IPS-20b (cell line): ENCODE measurements around the gene CRTC1.

ENCODE experiments used
- H3K27ac ChIP-seq: one replicate; pipeline ENCODE4 v1.5.1; 2013; ENCODE audit warnings: low read length
- H3K27me3 ChIP-seq: 2 replicates; pipeline ENCODE4 v1.6.1; 2013; ENCODE audit warnings: mild to moderate bottlenecking, low read length, inconsistent platforms; ENCODE audit not compliant: insufficient read depth
- H3K36me3 ChIP-seq: 2 replicates; pipeline ENCODE4 v1.6.1; 2013; ENCODE audit warnings: low read depth, mild to moderate bottlenecking, inconsistent platforms, low read length, moderate library complexity; ENCODE audit not compliant: insufficient read depth
- H3K4me1 ChIP-seq: 2 replicates; pipeline ENCODE4 v1.6.1; 2013; ENCODE audit warnings: mild to moderate bottlenecking, control low read depth, inconsistent platforms, low read length, moderate library complexity; ENCODE audit not compliant: insufficient read depth
- H3K4me3 ChIP-seq: 2 replicates; pipeline ENCODE4 v1.5.1; 2013; ENCODE audit warnings: mild to moderate bottlenecking, low read length, inconsistent platforms
- H3K9ac ChIP-seq: 2 replicates; pipeline ENCODE4 v1.6.1; 2013; ENCODE audit warnings: low read depth, mild to moderate bottlenecking, inconsistent platforms, low read length, moderate library complexity
- H3K9me3 ChIP-seq: 2 replicates; pipeline ENCODE4 v1.6.1; 2013; ENCODE audit warnings: mild to moderate bottlenecking, low read depth, low read length, inconsistent platforms; ENCODE audit not compliant: insufficient read depth

The CRTC1 gene

DNA sequence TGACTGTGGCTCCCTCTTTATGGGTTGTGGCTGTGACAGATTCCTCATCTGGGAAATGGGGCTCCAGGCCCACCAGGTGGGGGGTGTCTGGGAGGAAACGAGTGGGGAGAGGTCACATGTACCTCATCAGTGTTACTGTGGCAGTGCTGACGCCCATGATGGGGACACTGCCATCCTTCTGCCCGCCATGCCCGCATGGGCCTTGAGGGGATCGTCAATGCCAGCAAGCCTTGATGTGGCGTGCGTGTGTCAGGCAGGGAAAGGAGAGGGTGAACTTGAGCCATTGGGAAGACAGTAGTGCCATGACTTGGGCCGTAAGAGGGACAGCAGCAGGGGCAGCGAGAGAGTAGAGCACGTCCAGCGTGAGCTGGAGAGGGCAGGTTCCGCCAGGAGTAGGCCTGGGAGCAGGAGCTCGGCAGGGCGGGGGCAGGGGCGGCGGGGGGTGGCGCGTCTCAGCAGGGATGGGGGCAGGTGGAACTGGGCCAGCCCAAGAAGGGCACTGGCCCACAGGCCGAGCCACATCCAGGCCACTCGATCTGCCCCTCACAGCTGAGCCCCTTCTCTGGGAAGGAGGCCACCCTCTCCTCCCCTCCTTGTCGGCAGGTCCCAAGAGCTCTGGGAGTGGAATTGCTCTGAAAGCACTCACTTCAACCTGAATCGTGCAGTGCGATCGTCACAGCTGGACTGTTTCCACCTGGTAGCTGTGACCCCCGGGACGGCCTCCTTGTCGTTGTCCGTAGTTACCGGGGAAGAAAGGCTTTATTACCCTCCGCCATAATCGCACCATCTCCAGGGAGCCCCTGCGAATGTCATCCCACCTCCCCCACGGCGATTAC lies 36.7 kb upstream of the CRTC1 start:
- Histone ChIP-seq H3K9me3 (no peaks in the 10 kb centered on the region), H3K9ac (no peak overlapping the region; the same call in 1 of the 2 replicates), H3K4me3 (no peak overlapping the region), H3K27ac (no peak overlapping the region), H3K4me1 (no peaks in the 10 kb centered on the region; the same call in 1 of the 2 replicates), H3K27me3 (no peaks in the 10 kb centered on the region), H3K36me3 (no peaks in the 10 kb centered on the region)

DNA sequence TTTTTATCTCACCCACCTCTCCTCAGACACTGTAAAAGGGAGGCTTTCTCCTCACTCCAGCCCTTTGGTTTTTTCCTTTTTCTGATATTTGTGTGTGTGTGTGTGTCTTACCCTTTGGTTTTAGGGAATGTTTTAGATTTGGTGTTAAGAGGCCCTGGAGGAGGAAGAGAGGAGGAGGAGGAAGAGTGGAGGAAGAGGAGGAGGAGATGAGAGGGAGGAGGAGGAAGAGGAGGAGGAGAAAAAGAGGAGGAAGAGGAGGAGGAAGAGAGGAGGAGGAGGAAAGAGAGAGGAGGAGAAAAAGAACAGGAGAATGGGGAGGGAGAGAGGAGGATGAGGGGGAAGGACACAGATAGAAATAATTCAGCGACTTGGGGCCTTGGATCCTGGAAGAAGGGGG lies 36.1 kb upstream of the CRTC1 start:
- Histone ChIP-seq H3K9me3 (no peaks in the 10 kb centered on the region), H3K27ac (no peak overlapping the region), H3K4me1 (no peaks in the 10 kb centered on the region; the same call in 1 of the 2 replicates), H3K9ac (no peak overlapping the region), H3K36me3 (no peaks in the 10 kb centered on the region), H3K27me3 (no peaks in the 10 kb centered on the region), H3K4me3 (no peak overlapping the region)

DNA sequence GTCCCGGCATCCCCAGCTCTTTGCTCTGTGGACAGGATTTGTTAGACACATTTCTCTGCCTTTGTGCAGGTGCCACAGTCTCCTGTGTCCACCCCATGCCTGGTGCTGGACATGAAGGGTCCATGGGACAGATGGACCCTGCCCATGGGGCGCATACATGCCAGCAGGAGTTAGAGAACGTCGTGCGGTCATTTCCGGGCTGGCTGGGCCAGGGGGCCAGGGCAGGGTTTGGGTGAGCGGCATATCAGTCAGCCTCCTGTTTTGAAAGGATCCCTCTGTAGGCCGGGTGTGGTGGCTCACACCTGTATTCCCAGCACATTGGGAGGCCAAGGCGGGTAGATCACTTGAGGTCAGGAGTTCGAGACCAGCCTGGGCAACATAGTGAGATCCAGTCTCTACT lies 35.7 kb upstream of the CRTC1 start:
- no peak overlapping the region for H3K9ac ChIP-seq
- H3K36me3 ChIP-seq = no peaks in the 10 kb centered on the region
- H3K4me3 ChIP-seq = no peak overlapping the region
- H3K4me1 ChIP-seq = no peaks in the 10 kb centered on the region; the same call in 1 of the 2 replicates
- no peaks in the 10 kb centered on the region for H3K9me3 ChIP-seq
- no peak overlapping the region for H3K27ac ChIP-seq
- H3K27me3 ChIP-seq = no peaks in the 10 kb centered on the region

DNA sequence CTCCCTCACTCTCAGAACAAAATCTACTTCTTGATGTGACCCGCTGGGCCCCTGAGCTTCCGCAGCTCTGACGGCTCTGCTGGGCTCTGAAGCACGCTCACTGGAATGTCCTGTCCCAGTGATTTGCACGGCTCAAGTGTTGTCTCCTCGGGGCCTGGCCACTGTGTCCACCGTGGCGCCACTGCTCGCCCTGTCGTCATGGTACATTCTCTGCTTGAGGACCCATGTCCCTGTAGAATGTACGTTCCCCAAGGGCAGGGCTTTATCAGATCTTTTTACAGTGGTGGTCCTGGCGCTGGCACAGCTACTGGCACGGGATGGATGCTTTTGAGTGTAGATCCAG lies 34.5 kb upstream of the CRTC1 start:
- H3K4me3 ChIP-seq = no peak overlapping the region
- no peak overlapping the region for H3K27ac ChIP-seq
- no peaks in the 10 kb centered on the region; the same call in 1 of the 2 replicates for H3K4me1 ChIP-seq
- no peaks in the 10 kb centered on the region for H3K9me3 ChIP-seq
- H3K36me3 ChIP-seq = no peaks in the 10 kb centered on the region
- no peak overlapping the region for H3K9ac ChIP-seq
- no peaks in the 10 kb centered on the region for H3K27me3 ChIP-seq

DNA sequence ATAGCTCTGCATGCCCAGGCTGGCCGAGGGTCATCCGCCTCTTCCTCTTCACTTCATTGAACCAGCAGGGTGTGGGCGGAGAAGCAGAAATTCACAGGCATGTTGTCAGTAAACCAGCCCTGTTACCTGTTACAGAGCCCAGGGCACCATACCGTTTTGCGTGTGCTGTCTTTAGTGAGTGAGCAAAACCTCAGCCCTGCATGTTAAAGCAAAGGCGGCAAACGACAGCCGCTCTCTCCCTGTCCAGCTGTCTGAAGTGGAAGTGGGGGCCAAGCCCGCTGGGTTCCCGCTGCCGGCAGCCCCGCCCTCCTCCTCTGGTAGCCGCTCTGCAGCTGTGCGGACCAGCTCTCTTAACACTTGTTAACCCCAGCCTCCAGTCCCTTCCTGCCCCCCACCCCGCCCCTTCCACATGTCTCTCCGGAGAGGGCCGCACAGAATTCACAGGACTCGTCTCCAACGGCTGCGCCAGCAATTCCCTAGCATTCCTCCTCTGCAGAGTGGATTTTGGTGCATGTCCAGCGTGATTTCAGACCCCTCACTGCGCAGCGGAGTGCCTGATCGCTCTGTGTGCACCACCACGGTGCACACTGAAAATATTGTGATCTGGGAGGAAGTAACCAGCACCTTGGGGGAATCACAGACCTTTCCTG lies 34.0 kb upstream of the CRTC1 start:
- H3K4me1 ChIP-seq = no peaks in the 10 kb centered on the region; the same call in 1 of the 2 replicates
- no peak overlapping the region for H3K4me3 ChIP-seq
- H3K9me3 ChIP-seq = no peaks in the 10 kb centered on the region
- H3K9ac ChIP-seq = no peak overlapping the region
- H3K36me3 ChIP-seq = no peaks in the 10 kb centered on the region
- H3K27ac ChIP-seq = no peak overlapping the region
- no peaks in the 10 kb centered on the region for H3K27me3 ChIP-seq

DNA sequence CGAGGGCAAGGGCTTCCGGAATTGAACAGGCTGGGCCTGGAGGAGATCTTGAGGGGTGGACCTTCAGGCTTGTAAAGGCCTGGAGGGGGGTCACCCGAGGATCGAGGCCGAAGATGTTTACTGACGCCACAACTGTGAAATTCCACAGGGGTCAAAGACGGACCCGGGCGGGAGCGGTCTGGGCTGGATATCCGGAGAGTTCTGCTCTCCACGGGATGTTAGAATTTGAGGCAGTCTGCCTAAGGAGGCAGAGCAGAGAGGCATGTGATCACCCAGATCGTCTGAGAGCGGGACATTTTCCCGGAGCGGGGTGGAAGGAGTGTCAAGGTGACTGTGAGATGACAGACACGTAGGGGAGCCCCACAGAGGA lies 33.5 kb upstream of the CRTC1 start:
- no peak overlapping the region for H3K4me3 ChIP-seq
- no peaks in the 10 kb centered on the region for H3K9me3 ChIP-seq
- no peak overlapping the region for H3K27ac ChIP-seq
- H3K9ac ChIP-seq = no peak overlapping the region
- H3K27me3 ChIP-seq = no peaks in the 10 kb centered on the region
- no peaks in the 10 kb centered on the region for H3K36me3 ChIP-seq
- H3K4me1 ChIP-seq = no peaks in the 10 kb centered on the region; the same call in 1 of the 2 replicates

DNA sequence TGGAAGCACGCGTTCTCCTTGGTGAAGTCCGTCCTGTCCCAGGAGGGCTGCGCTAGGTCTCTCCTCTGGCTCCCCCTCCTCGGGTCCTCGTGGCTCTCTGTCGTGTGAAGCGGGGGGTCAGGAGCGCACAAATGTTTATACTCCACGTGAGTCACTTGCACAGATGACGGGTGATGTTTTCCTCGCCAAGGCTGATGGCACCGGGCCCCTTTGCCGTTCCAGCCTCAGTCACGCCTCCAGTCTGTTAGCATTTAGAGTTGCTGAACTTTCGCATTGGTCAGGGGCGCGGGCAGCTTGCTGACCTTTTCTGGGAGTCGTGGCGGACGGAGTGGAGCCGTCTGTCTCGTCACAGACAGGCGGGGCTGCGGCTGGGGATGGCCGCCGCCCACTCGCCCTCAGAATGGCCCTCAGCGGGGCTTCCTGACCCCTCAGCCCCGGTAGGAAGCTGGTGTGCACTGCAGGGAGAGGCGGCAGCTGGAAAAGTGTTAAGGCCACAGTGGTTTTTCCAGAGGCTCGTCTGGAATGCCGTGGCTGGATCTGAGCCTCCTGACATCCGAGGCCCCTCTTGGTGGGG lies 32.9 kb upstream of the CRTC1 start:
- H3K4me1 ChIP-seq = no peaks in the 10 kb centered on the region; the same call in 1 of the 2 replicates
- no peak overlapping the region for H3K4me3 ChIP-seq
- no peaks in the 10 kb centered on the region for H3K27me3 ChIP-seq
- H3K9ac ChIP-seq = no peak overlapping the region
- H3K27ac ChIP-seq = no peak overlapping the region
- H3K9me3 ChIP-seq = no peaks in the 10 kb centered on the region
- H3K36me3 ChIP-seq = no peaks in the 10 kb centered on the region

DNA sequence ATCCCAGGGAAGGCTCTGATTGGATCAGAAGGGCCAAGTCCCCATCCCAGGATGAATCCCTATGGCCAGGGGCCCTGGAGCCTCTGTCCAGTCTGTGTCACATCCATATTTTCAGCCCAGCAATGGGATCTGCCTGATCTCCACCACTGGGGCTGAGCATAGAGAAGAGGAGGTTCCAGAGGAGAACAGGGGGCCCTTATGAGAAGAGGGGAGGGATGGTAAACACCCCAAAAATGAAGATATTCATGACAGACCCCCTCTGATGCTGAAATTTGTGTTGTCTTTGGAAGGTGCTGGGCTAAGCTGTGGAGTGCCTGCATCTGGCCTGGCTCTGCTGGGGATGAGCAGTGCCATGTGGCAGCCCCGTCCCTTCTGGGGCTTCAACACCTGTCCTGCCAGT lies 32.2 kb upstream of the CRTC1 start:
- Histone ChIP-seq H3K27me3 (no peaks in the 10 kb centered on the region), H3K4me3 (no peak overlapping the region), H3K9me3 (no peaks in the 10 kb centered on the region), H3K4me1 (no peaks in the 10 kb centered on the region; the same call in 1 of the 2 replicates), H3K36me3 (no peaks in the 10 kb centered on the region), H3K27ac (no peak overlapping the region), H3K9ac (no peak overlapping the region)

DNA sequence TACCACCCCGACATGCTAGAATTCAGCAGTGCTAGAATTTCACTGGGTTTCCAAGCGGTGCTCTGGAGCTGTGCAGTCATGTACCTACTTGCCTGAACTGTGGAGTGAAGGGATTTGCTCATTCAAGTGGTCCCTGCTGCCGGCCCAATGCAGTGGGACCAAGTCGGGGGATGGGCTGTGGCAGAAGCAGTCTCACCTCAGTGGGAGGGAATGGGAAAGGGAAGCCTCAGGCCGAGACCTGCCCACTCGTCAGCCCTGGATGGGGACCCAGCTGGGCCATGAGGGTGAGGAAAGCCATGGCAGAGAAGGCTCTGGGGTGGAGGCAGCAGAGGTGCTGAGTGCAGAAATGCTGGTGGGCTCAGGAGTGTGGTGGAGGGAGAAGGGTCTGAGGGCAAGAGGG lies 31.7 kb upstream of the CRTC1 start:
- Histone ChIP-seq H3K9me3 (no peaks in the 10 kb centered on the region), H3K27me3 (no peaks in the 10 kb centered on the region), H3K9ac (no peak overlapping the region), H3K27ac (no peak overlapping the region), H3K36me3 (no peaks in the 10 kb centered on the region), H3K4me3 (no peak overlapping the region), H3K4me1 (no peaks in the 10 kb centered on the region; the same call in 1 of the 2 replicates)

DNA sequence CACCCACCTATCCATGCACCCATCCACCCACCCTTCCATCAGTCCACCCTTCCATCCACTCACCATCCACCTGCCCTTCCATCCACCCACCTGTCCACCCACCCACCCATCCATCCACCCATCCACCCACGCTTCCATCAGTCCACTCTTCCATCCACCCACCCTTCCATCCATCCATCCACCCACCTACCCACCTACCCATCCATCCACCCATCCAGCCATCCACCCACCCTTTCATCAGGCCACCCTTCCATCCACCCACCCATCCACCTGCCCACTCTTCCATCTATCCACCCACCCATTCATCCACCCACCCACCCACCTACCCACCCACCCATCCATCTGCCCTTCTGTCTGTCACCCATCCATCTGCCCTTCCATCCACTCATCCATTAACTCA lies 29.6 kb upstream of the CRTC1 start:
- Histone ChIP-seq H3K36me3 (no peaks in the 10 kb centered on the region), H3K9ac (no peak overlapping the region), H3K27ac (no peak overlapping the region), H3K4me1 (no peaks in the 10 kb centered on the region; the same call in 1 of the 2 replicates), H3K4me3 (no peak overlapping the region), H3K27me3 (peaks cover 5% of the 10 kb centered on the region; the same call in 1 of the 2 replicates), H3K9me3 (no peaks in the 10 kb centered on the region)

DNA sequence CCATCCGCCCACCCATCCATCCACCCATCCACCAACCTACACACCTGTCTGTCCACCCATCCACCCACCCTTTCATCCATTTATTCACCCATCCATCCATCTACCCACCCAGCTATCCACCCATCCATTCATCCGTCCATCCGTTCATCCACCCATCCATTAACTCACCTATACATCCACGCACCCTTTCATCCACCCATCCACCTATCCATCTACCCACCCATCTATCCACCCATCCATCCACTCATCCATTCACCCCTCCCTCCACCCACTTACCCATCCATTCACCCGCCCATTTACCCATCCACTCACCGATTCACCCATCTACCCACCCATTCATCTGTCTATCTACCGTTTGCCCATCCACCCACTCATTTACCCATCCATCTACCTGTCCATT lies 29.0 kb upstream of the CRTC1 start:
- Histone ChIP-seq H3K4me1 (no peaks in the 10 kb centered on the region; the same call in 1 of the 2 replicates), H3K4me3 (no peak overlapping the region), H3K9me3 (no peaks in the 10 kb centered on the region), H3K9ac (no peak overlapping the region), H3K27ac (no peak overlapping the region), H3K27me3 (peaks cover 5% of the 10 kb centered on the region; the same call in 1 of the 2 replicates), H3K36me3 (no peaks in the 10 kb centered on the region)
